ENCODE results near the gene CEP162. TPM values are rescaled to one million over a fixed set of nuclear protein-coding genes. Genes with fewer than 3 reads are reported as not detected.
"Not testable (repeated sequence)": the region's sequence is repeated elsewhere in the genome, so short reads cannot be mapped to it uniquely, and the experiment has no call there.

CEP162 gene
- total RNA-seq, 1 donor from 2014 or later, result 4.4 TPM

- DNase-seq (ENCODE audit: low read depth, low spot score), result no peak
Measured at GRCh38 chr6:84089552-84089951, 137.9 kb downstream of the CEP162 start.

GRCh38 chr6:84089081-84089480 lies 138.4 kb downstream of the CEP162 start:
- DNase-seq (ENCODE audit: low read depth, low spot score), result no peak

- no peak for DNase-seq (ENCODE audit: low read depth, low spot score)
Measured at GRCh38 chr6:84086545-84087429, 140.7 kb downstream of the CEP162 start.

- DNase-seq (ENCODE audit: low read depth, low spot score), result no peak
Measured at GRCh38 chr6:84086056-84086455, 141.4 kb downstream of the CEP162 start.

- DNase-seq (ENCODE audit: low read depth, low spot score), result not testable (repeated sequence)
Measured at GRCh38 chr6:84084705-84085104, 142.7 kb downstream of the CEP162 start.

GRCh38 chr6:84082689-84083265 lies 144.7 kb downstream of the CEP162 start:
- DNase-seq (ENCODE audit: low read depth, low spot score), result no peak

GRCh38 chr6:84081222-84081621 lies 146.2 kb downstream of the CEP162 start:
- no peak for DNase-seq (ENCODE audit: low read depth, low spot score)

- no peak for DNase-seq (ENCODE audit: low read depth, low spot score)
Measured at GRCh38 chr6:84078335-84078734, 149.1 kb downstream of the CEP162 start.

GRCh38 chr6:84077645-84078044 lies 149.8 kb downstream of the CEP162 start:
- no peak for DNase-seq (ENCODE audit: low read depth, low spot score)

GRCh38 chr6:84074988-84075781 lies 152.3 kb downstream of the CEP162 start:
- DNase-seq (ENCODE audit: low read depth, low spot score), result peak; percentile 24

Other genes starting within 250 kb of the CEP162 start
- gene MRAP2, start 193.9 kb downstream of the CEP162 start, total RNA-seq, result 4.4 and 13.3 TPM in 2 replicates

Data from pulmonary artery endothelial cell (primary cell).